ENCODE data around the gene KCTD21. TPM values are rescaled to one million over a fixed set of nuclear protein-coding genes. Genes with fewer than 3 reads are reported as not detected.
A peak's percentile ranks its signal among the peaks of the same experiment; 100 is the strongest.

KCTD21 gene
- total and polyA plus RNA-seq, 2 experiments from 2014 or later = 5.7 to 13.1 TPM

- Histone ChIP-seq H3K9me2 (ENCODE audit: insufficient read depth) (no peaks in the 10 kb centered on the region), H3K4me1 (ENCODE audit: insufficient read depth) (peaks cover 28% of the 10 kb centered on the region), H3K27me3 (replicated peaks; ENCODE audit: insufficient read depth) (no peaks in the 10 kb centered on the region), H3K36me3 (ENCODE audit: low read depth) (no peaks in the 10 kb centered on the region), H3K4me2 (ENCODE audit: unreplicated experiment) (peak overlapping the region; percentile 87), H3K27ac (no peak overlapping the region), H3K4me3 (peak overlapping the region; percentile 93), H2AFZ (peak overlapping the region; percentile 86; the same call in 1 of the 2 replicates), H3K9ac (peak overlapping the region; percentile 84), H3K9me3 (ENCODE audit: low read depth) (no peaks in the 10 kb centered on the region), H3F3A (ENCODE audit: insufficient read depth) (peaks cover 29% of the 10 kb centered on the region), H3K79me2 (ENCODE audit: insufficient read depth) (peaks cover 89% of the 10 kb centered on the region), H4K20me1 (ENCODE audit: insufficient read depth) (no peaks in the 10 kb centered on the region)
- peak; percentile 18 for DNase-seq
- in situ Hi-C loops (cut with MboI) = no loop called here
- TF ChIP-seq EZH2 (IDR thresholded peaks at IDR 0.05; ENCODE audit: insufficient read depth, poor library complexity, severe bottlenecking) (no peak), EZH2phosphoT487 (IDR thresholded peaks at IDR 0.05; ENCODE audit: insufficient read depth, low read depth) (no peak)
- 25 to 26% methylated on average over 3 of the region's 3 CpGs for WGBS, 2 experiments (ENCODE audit: low coverage in 1 of 2, low lambda C conversion rate in 2 of 2, missing lambda C conversion rate in 2 of 2)
These were observed 1.4 kb upstream of the KCTD21 start for GRCh38 chr11:78189851-78190250.

- Histone ChIP-seq H3K9ac (peak overlapping the region; percentile 84), H3K4me2 (ENCODE audit: unreplicated experiment) (peak overlapping the region; percentile 87), H3K9me2 (ENCODE audit: insufficient read depth) (no peaks in the 10 kb centered on the region), H3K9me3 (ENCODE audit: low read depth) (no peaks in the 10 kb centered on the region), H3K4me3 (peak overlapping the region; percentile 93), H2AFZ (peak overlapping the region; percentile 86), H3K36me3 (ENCODE audit: low read depth) (no peaks in the 10 kb centered on the region), H3F3A (ENCODE audit: insufficient read depth) (peaks cover 29% of the 10 kb centered on the region), H3K27ac (no peak overlapping the region), H4K20me1 (ENCODE audit: insufficient read depth) (no peaks in the 10 kb centered on the region), H3K4me1 (ENCODE audit: insufficient read depth) (peaks cover 28% of the 10 kb centered on the region), H3K79me2 (ENCODE audit: insufficient read depth) (peaks cover 89% of the 10 kb centered on the region), H3K27me3 (replicated peaks; ENCODE audit: insufficient read depth) (no peaks in the 10 kb centered on the region)
- in situ Hi-C loops (cut with MboI) = no loop called here
- TF ChIP-seq EZH2 (IDR thresholded peaks at IDR 0.05; ENCODE audit: insufficient read depth, poor library complexity, severe bottlenecking) (no peak), EZH2phosphoT487 (IDR thresholded peaks at IDR 0.05; ENCODE audit: insufficient read depth, low read depth) (no peak)
- DNase-seq = peak; percentile 32
- WGBS, 2 experiments (ENCODE audit: low coverage in 1 of 2, low lambda C conversion rate in 2 of 2, missing lambda C conversion rate in 2 of 2) = 7 to 8% methylated on average over 18 of the region's 18 CpGs
These were observed 823 bp upstream of the KCTD21 start for GRCh38 chr11:78189174-78189724.

DNA sequence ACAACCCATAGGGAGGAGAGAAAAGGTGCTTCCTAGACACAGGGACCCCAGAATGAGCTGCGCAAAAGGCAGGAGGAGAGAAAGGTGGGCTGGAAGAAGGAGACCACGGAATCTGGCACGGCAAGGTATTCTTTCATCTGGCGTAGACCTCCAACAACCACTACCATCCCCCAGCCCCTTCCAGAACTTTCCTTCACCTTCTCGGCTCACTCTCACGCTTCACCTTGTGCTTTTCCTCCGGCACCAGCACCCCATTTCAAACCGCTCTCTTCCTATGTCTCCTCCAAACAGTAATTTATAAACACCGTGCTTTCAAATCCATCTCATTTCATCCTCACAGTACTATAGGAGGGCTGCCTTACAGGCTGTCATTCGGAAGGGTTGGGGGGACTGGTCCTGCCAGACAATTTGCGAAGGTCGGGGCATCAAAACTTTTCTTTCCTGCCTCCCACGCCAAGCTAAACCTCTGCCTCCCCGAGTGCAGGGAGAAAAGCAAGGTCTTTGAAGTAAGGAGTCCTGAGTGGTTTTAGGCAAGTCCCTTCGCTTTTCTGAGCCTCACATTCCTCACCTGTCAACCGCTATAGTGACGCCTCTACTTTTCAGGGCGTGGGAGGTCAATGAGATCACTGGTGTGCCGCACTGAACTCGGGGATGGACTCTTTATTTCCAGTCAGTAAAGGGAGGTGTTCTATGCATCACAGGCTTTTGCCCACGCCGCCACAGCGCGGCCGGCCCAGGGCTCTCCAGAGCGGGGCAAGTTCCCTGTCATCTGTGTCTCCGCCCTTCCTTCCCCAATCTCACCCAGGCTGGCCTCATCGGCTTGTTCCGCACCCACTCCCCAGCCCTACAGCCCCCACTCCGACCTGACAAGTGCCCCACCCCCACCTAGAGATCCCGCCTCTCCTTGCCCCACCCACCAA is 800 bp downstream of the KCTD21 start:
- Histone ChIP-seq H3K79me2 (ENCODE audit: insufficient read depth) (peaks cover 90% of the 10 kb centered on the region), H3K4me1 (ENCODE audit: insufficient read depth) (peaks cover 28% of the 10 kb centered on the region)

DNA sequence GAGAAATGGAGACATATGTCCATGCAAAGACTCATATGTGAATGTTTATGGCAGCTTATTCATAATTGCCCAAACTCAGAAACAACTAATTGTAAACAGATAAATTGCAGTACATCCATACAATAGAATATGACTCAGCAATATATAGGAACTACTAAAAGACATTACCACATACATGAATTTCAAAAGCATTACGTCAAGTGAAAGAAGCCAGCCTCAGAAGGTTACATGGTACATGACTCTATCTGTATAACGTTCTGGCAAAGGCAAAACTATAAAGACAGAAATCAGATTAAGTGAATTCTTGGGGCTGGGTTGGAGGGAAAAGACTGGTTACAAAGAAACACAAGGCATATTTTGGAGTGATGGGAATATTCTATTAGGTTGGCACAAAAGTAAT is 7.2 kb downstream of the KCTD21 start:
- no peaks in the 10 kb centered on the region for H3K27me3 ChIP-seq (replicated peaks; ENCODE audit: insufficient read depth)
- no peaks in the 10 kb centered on the region for H3K9me3 ChIP-seq (ENCODE audit: low read depth)
- in situ Hi-C loops (cut with MboI) = no loop called here
- H3K4me2 ChIP-seq (ENCODE audit: unreplicated experiment) = no peak overlapping the region
- H3K9ac ChIP-seq = no peak overlapping the region
- peaks cover 11% of the 10 kb centered on the region for H3K4me1 ChIP-seq (ENCODE audit: insufficient read depth)
- peaks cover 90% of the 10 kb centered on the region for H3K79me2 ChIP-seq (ENCODE audit: insufficient read depth)
- H4K20me1 ChIP-seq (ENCODE audit: insufficient read depth) = no peaks in the 10 kb centered on the region
- H3F3A ChIP-seq (ENCODE audit: insufficient read depth) = peaks cover 9% of the 10 kb centered on the region; the same call in 1 of the 2 replicates
- no peak for DNase-seq
- 0 out of 2 replicates have a peak, but pooled peaks cover 6% of the 10 kb centered on the region for H3K36me3 ChIP-seq (ENCODE audit: low read depth)
- 47 to 55% methylated on average over 2 of the region's 2 CpGs for WGBS, 2 experiments (ENCODE audit: low coverage in 1 of 2, low lambda C conversion rate in 2 of 2, missing lambda C conversion rate in 2 of 2)
- no peaks in the 10 kb centered on the region for H3K9me2 ChIP-seq (ENCODE audit: insufficient read depth)
- no peak overlapping the region for H2AFZ ChIP-seq
- no peak overlapping the region for H3K27ac ChIP-seq
- H3K4me3 ChIP-seq = no peak overlapping the region
- TF ChIP-seq EZH2 (IDR thresholded peaks at IDR 0.05; ENCODE audit: insufficient read depth, poor library complexity, severe bottlenecking) (no peak), EZH2phosphoT487 (IDR thresholded peaks at IDR 0.05; ENCODE audit: insufficient read depth, low read depth) (no peak)

More for the DNA sequence above, 800 bp downstream of the KCTD21 start:
- DNase-seq = peak; percentile 84
- peak overlapping the region; percentile 99 for H3K4me2 ChIP-seq (ENCODE audit: unreplicated experiment)
- no peaks in the 10 kb centered on the region for H4K20me1 ChIP-seq (ENCODE audit: insufficient read depth)
- peaks cover 25% of the 10 kb centered on the region for H3F3A ChIP-seq (ENCODE audit: insufficient read depth)
- no peak for TF ChIP-seq EZH2 (IDR thresholded peaks at IDR 0.05; ENCODE audit: insufficient read depth, poor library complexity, severe bottlenecking)
- TF ChIP-seq EZH2phosphoT487 (IDR thresholded peaks at IDR 0.05; ENCODE audit: insufficient read depth, low read depth) = no peak
- H3K27ac ChIP-seq = peak overlapping the region; percentile 95
- peak overlapping the region; percentile 63 for H2AFZ ChIP-seq
- peak overlapping the region; percentile 84 for H3K9ac ChIP-seq
- 19 to 27% methylated on average over 22 to 31 of the region's 31 CpGs for WGBS, 2 experiments (ENCODE audit: low coverage in 1 of 2, low lambda C conversion rate in 2 of 2, missing lambda C conversion rate in 2 of 2)
- H3K4me3 ChIP-seq = peak overlapping the region; percentile 93
- H3K27me3 ChIP-seq (replicated peaks; ENCODE audit: insufficient read depth) = no peaks in the 10 kb centered on the region
- no peaks in the 10 kb centered on the region for H3K36me3 ChIP-seq (ENCODE audit: low read depth)
- H3K9me2 ChIP-seq (ENCODE audit: insufficient read depth) = no peaks in the 10 kb centered on the region
- no peaks in the 10 kb centered on the region for H3K9me3 ChIP-seq (ENCODE audit: low read depth)
- in situ Hi-C loops (cut with MboI) = no loop called here
